Caco-2 (cell line): ENCODE results near the gene KATNB1. TPM values are rescaled to one million over a fixed set of nuclear protein-coding genes. Genes with fewer than 3 reads are reported as not detected.

Experiments used
- BruUV-seq: library from RNA; stranded (reverse); fragments of 400-500 nt; replicated peaks from 2 replicates; lab custom pipeline; 2021; lab: Mats Ljungman, UMichigan
- CTCF ChIA-PET: fragments of 300-600 bp; sonication (Branson Sonifier 250); formaldehyde crosslinking; loops from one replicate; lab custom pipeline; 2022; ENCODE audit warnings: antibody characterized with exemption; lab: Charles Lee
- POLR2A ChIA-PET: fragments of 300-600 bp; sonication (Branson Sonifier 250); formaldehyde crosslinking; loops from one replicate; lab custom pipeline; 2022; ENCODE audit warnings: antibody characterized with exemption; lab: Charles Lee
- DNase-seq, 2 experiments: peaks; one replicate each; pipeline versions ENCODE4 v3.0.0 to v3.0.0-alpha.2; 2020 to 2022
- H3K27me3 ChIP-seq: replicated peaks from 2 replicates; pipeline ENCODE4 v1.6.0; 2011; ENCODE audit warnings: low read length; ENCODE audit not compliant: control insufficient read depth, insufficient read depth
- H3K36me3 ChIP-seq: 2 replicates; pipeline ENCODE4 v1.5.1; 2011; ENCODE audit warnings: low read length; ENCODE audit not compliant: control insufficient read depth, insufficient read depth
- H3K4me1 ChIP-seq: fragments of 250-450 bp; sonication (Bioruptor Pico); 2 replicates; pipeline ENCODE4 v1.5.1; 2020; ENCODE audit warnings: mild to moderate bottlenecking
- H3K4me3 ChIP-seq: 2 replicates; pipeline ENCODE4 v1.5.1; 2011; ENCODE audit warnings: low read depth, mild to moderate bottlenecking, control low read depth, low read length
- H3K9me3 ChIP-seq: fragments of 250-450 bp; sonication (Bioruptor Pico); 2 replicates; pipeline ENCODE4 v1.5.1; 2020; ENCODE audit warnings: mild to moderate bottlenecking, moderate library complexity
- H3K27ac Mint-ChIP-seq: one replicate; pipeline ENCODE4 v1.8.0; 2022; ENCODE audit warnings: mixed read lengths; ENCODE audit not compliant: unreplicated experiment
- H3K27me3 Mint-ChIP-seq: one replicate; pipeline ENCODE4 v1.8.0; 2022; ENCODE audit warnings: mixed read lengths; ENCODE audit not compliant: insufficient read depth, unreplicated experiment
- H3K36me3 Mint-ChIP-seq: one replicate; pipeline ENCODE4 v1.8.0; 2022; ENCODE audit warnings: mild to moderate bottlenecking, mixed read lengths; ENCODE audit not compliant: insufficient read depth, unreplicated experiment
- H3K4me1 Mint-ChIP-seq: one replicate; pipeline ENCODE4 v1.8.0; 2022; ENCODE audit warnings: low read depth, mixed read lengths; ENCODE audit not compliant: unreplicated experiment
- H3K4me3 Mint-ChIP-seq: one replicate; pipeline ENCODE4 v1.8.0; 2022; ENCODE audit warnings: mild to moderate bottlenecking, moderate library complexity, mixed read lengths; ENCODE audit not compliant: unreplicated experiment
- H3K9me3 Mint-ChIP-seq: one replicate; pipeline ENCODE4 v1.8.0; 2022; ENCODE audit warnings: mixed read lengths; ENCODE audit not compliant: unreplicated experiment
- intact Hi-C: fragments of 100-400 bp; cut with micrococcal nuclease; formaldehyde crosslinking; loops from one replicate; pipeline ENCODE4 v1.10.0; 2022; ENCODE audit not compliant: unreplicated experiment
- total RNA-seq: library from RNA; stranded (reverse); gene quantifications from 2 replicates; pipeline ENCODE4 v1.2.3, GENCODE V29; 2022
- TF ChIP-seq, protein P1 (sequence below), 2 experiments: fragments of 200-600 bp in 1 of 2; IDR thresholded peaks; 1 replicate in 1 of 2; 2 replicates in 1 of 2; pipeline versions ENCODE4 v1.5.1 to v1.8.0; 2011 to 2022; ENCODE audit warnings: antibody characterized with exemption in 1 of 2, control low read depth in 1 of 2, inconsistent platforms in 1 of 2, low read depth in 1 of 2, low read length in 1 of 2, mild to moderate bottlenecking in 1 of 2, moderate library complexity in 1 of 2; ENCODE audit not compliant: insufficient read depth in 1 of 2, severe bottlenecking in 1 of 2, unreplicated experiment in 1 of 2

Gene KATNB1
- total RNA-seq, 1 experiment from 2014 or later: 32.4 TPM

GRCh38 chr16:57764006-57764340, 28.4 kb downstream of the KATNB1 start:
- peaks cover 82% of the 10 kb centered on the region for H3K36me3 Mint-ChIP-seq
- Histone ChIP-seq H3K4me3 (no peak overlapping the region), H3K36me3 (peaks cover 1% of the 10 kb centered on the region), H3K27me3 (no peaks in the 10 kb centered on the region), H3K4me1 (peaks cover 16% of the 10 kb centered on the region), H3K9me3 (no peaks in the 10 kb centered on the region)
- TF ChIP-seq, protein P1, sequence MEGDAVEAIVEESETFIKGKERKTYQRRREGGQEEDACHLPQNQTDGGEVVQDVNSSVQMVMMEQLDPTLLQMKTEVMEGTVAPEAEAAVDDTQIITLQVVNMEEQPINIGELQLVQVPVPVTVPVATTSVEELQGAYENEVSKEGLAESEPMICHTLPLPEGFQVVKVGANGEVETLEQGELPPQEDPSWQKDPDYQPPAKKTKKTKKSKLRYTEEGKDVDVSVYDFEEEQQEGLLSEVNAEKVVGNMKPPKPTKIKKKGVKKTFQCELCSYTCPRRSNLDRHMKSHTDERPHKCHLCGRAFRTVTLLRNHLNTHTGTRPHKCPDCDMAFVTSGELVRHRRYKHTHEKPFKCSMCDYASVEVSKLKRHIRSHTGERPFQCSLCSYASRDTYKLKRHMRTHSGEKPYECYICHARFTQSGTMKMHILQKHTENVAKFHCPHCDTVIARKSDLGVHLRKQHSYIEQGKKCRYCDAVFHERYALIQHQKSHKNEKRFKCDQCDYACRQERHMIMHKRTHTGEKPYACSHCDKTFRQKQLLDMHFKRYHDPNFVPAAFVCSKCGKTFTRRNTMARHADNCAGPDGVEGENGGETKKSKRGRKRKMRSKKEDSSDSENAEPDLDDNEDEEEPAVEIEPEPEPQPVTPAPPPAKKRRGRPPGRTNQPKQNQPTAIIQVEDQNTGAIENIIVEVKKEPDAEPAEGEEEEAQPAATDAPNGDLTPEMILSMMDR (IDR thresholded peaks at IDR 0.05; ENCODE audit: insufficient read depth in 1 of 2, low read depth in 1 of 2, low read length in 1 of 2, severe bottlenecking in 1 of 2, unreplicated experiment in 1 of 2): no peak
- H3K27me3 Mint-ChIP-seq: no peaks in the 10 kb centered on the region
- no peak for DNase-seq
- intact Hi-C loops: no loop called here
- no peak overlapping the region for H3K4me3 Mint-ChIP-seq
- peak overlapping the region; percentile 56 for H3K27ac Mint-ChIP-seq
- no TSS peak for BruUV-seq
- no peaks in the 10 kb centered on the region for H3K9me3 Mint-ChIP-seq
- H3K4me1 Mint-ChIP-seq: peaks cover 14% of the 10 kb centered on the region
- ChIA-PET CTCF (no interaction called here), POLR2A (no interaction called here)

GRCh38 chr16:57764341-57765159, 29.0 kb downstream of the KATNB1 start:
- TF ChIP-seq, protein P1 (IDR thresholded peaks at IDR 0.05; ENCODE audit: insufficient read depth in 1 of 2, low read depth in 1 of 2, low read length in 1 of 2, severe bottlenecking in 1 of 2, unreplicated experiment in 1 of 2): no peak
- H3K4me3 ChIP-seq: no peak overlapping the region
- ChIA-PET POLR2A (no interaction called here), CTCF (interaction anchor here (0.7 kb wide), 1 partner anchor 268 kb away, joined by 4 read pairs; no protein-coding TSS in a partner anchor)
- peaks cover 1% of the 10 kb centered on the region for H3K36me3 ChIP-seq
- Mint-ChIP-seq H3K4me1 (peaks cover 9% of the 10 kb centered on the region), H3K36me3 (peaks cover 79% of the 10 kb centered on the region), H3K4me3 (no peak overlapping the region), H3K9me3 (no peaks in the 10 kb centered on the region), H3K27me3 (no peaks in the 10 kb centered on the region), H3K27ac (peak overlapping the region; percentile 56)
- no peaks in the 10 kb centered on the region for H3K9me3 ChIP-seq
- no peaks in the 10 kb centered on the region for H3K27me3 ChIP-seq
- BruUV-seq: no TSS peak
- peaks cover 10% of the 10 kb centered on the region for H3K4me1 ChIP-seq
- intact Hi-C loops: no loop called here
- DNase-seq: peak; percentile 75 to 88

DNA sequence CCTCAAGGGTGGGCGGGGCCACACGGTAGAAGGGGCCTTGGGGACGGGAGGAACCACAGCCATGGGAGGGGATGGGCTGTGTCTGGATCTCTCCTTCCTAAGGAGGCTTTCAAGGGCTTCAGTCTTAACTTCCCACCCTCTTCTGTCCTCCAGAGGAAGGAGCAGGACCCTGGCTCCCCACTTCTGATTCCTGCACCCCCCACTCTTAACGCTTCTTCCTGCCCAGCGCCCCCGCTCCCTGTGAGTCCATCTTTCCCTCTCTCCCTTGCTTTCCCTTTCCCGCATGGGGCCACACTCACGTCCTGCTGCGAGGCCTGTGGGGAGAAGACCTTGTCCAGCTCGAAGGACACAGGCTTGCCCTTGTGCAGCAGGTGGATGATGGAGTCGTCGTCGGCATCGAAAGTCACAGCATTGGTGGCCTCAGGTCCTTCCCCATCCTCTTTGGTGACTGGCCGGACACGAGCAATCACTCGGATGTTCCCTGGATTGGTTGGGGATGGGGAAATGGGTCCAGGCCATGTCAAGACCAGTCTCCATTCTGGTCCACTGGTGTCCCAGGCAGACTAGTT, 29.7 kb downstream of the KATNB1 start:
- H3K9me3 Mint-ChIP-seq: no peaks in the 10 kb centered on the region
- H3K4me1 Mint-ChIP-seq: peaks cover 2% of the 10 kb centered on the region
- Histone ChIP-seq H3K4me1 (peaks cover 3% of the 10 kb centered on the region), H3K27me3 (no peaks in the 10 kb centered on the region), H3K9me3 (no peaks in the 10 kb centered on the region), H3K4me3 (no peak overlapping the region), H3K36me3 (peaks cover 3% of the 10 kb centered on the region)
- peaks cover 77% of the 10 kb centered on the region for H3K36me3 Mint-ChIP-seq
- TF ChIP-seq, protein P1 (IDR thresholded peaks at IDR 0.05; ENCODE audit: insufficient read depth in 1 of 2, low read depth in 1 of 2, low read length in 1 of 2, severe bottlenecking in 1 of 2, unreplicated experiment in 1 of 2): no peak
- H3K27me3 Mint-ChIP-seq: no peaks in the 10 kb centered on the region
- DNase-seq: no peak
- ChIA-PET POLR2A (no interaction called here), CTCF (interaction anchor here (0.7 kb wide), 1 partner anchor 268 kb away, joined by 4 read pairs; no protein-coding TSS in a partner anchor)
- no peak overlapping the region for H3K27ac Mint-ChIP-seq
- BruUV-seq: no TSS peak
- H3K4me3 Mint-ChIP-seq: no peak overlapping the region
- intact Hi-C loops: no loop called here
